Ishikawa (cell line): ENCODE results near the gene KCNAB2.

Experiments
- CEBPB ChIP-seq: IDR thresholded peaks from 2 replicates; pipeline ENCODE4 v1.6.1; 2012
- CREB1 ChIP-seq: IDR thresholded peaks from 2 replicates; pipeline ENCODE4 v1.6.1; 2012; ENCODE audit warnings: low read depth
- EGR1 ChIP-seq: IDR thresholded peaks from 2 replicates; pipeline ENCODE4 v1.6.1; 2012
- EP300 ChIP-seq: IDR thresholded peaks from 2 replicates; pipeline ENCODE4 v1.6.1; 2012; ENCODE audit warnings: borderline replicate concordance
- FOXM1 ChIP-seq: IDR thresholded peaks from 2 replicates; pipeline ENCODE4 v1.6.1; 2012; ENCODE audit warnings: low read depth, borderline replicate concordance
- NFIC ChIP-seq: IDR thresholded peaks from 2 replicates; pipeline ENCODE4 v1.6.1; 2012
- RAD21 ChIP-seq: IDR thresholded peaks from 2 replicates; pipeline ENCODE4 v1.6.1; 2012; ENCODE audit warnings: low read depth
- TAF1 ChIP-seq: IDR thresholded peaks from 2 replicates; pipeline ENCODE4 v1.6.1; 2012; ENCODE audit warnings: low read depth, mild to moderate bottlenecking
- TCF12 ChIP-seq: IDR thresholded peaks from 2 replicates; pipeline ENCODE4 v1.6.1; 2012; ENCODE audit warnings: low read depth
- TEAD4 ChIP-seq: IDR thresholded peaks from 2 replicates; pipeline ENCODE4 v1.6.1; 2012
- TF ChIP-seq, protein P1 (sequence below): IDR thresholded peaks from 2 replicates; pipeline ENCODE4 v1.6.1; 2012
- TF ChIP-seq, protein P2 (sequence below): IDR thresholded peaks from 2 replicates; pipeline ENCODE4 v1.6.1; 2012
- TF ChIP-seq, protein P3 (sequence below): IDR thresholded peaks from 2 replicates; pipeline ENCODE4 v1.6.1; 2012; ENCODE audit warnings: low read depth, mild to moderate bottlenecking

DNA sequence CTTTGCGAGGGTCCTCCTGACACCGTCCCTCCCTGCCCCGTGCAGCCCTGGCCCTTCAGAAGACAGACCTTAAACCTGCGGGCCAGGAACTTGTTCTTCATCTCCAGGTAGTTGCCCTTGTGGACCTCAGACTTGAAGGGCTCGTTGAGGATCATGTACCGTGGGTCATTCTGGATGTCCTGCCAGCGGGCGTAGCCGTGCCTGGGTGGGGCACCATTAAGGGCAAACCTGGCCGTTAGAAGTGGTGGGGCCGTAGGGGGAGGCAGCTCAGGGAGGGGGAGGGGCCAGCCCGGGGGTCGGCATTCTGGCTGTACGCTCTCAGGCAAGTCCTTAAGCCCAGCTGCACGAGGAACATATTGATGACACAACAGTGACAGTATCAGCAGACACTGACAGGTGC lies 64.6 kb downstream of the KCNAB2 start:
- TF ChIP-seq NFIC (no peak), EP300 (no peak), RAD21 (no peak), TAF1 (no peak), CEBPB (no peak), CREB1 (no peak), FOXM1 (no peak), EGR1 (no peak), TCF12 (no peak), TEAD4 (no peak)
- TF ChIP-seq, protein P1, sequence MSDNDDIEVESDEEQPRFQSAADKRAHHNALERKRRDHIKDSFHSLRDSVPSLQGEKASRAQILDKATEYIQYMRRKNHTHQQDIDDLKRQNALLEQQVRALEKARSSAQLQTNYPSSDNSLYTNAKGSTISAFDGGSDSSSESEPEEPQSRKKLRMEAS = no peak
- TF ChIP-seq, protein P2, sequence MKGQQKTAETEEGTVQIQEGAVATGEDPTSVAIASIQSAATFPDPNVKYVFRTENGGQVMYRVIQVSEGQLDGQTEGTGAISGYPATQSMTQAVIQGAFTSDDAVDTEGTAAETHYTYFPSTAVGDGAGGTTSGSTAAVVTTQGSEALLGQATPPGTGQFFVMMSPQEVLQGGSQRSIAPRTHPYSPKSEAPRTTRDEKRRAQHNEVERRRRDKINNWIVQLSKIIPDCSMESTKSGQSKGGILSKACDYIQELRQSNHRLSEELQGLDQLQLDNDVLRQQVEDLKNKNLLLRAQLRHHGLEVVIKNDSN = no peak
- TF ChIP-seq, protein P3, sequence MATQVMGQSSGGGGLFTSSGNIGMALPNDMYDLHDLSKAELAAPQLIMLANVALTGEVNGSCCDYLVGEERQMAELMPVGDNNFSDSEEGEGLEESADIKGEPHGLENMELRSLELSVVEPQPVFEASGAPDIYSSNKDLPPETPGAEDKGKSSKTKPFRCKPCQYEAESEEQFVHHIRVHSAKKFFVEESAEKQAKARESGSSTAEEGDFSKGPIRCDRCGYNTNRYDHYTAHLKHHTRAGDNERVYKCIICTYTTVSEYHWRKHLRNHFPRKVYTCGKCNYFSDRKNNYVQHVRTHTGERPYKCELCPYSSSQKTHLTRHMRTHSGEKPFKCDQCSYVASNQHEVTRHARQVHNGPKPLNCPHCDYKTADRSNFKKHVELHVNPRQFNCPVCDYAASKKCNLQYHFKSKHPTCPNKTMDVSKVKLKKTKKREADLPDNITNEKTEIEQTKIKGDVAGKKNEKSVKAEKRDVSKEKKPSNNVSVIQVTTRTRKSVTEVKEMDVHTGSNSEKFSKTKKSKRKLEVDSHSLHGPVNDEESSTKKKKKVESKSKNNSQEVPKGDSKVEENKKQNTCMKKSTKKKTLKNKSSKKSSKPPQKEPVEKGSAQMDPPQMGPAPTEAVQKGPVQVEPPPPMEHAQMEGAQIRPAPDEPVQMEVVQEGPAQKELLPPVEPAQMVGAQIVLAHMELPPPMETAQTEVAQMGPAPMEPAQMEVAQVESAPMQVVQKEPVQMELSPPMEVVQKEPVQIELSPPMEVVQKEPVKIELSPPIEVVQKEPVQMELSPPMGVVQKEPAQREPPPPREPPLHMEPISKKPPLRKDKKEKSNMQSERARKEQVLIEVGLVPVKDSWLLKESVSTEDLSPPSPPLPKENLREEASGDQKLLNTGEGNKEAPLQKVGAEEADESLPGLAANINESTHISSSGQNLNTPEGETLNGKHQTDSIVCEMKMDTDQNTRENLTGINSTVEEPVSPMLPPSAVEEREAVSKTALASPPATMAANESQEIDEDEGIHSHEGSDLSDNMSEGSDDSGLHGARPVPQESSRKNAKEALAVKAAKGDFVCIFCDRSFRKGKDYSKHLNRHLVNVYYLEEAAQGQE = no peak
